LNCaP clone FGC (cell line): ENCODE measurements around the gene ERICH2.
"Not testable (repeated sequence)": the region's sequence is repeated elsewhere in the genome, so short reads cannot be mapped to it uniquely, and the experiment has no call there.

Source experiments
- DNase-seq: peaks from one replicate; pipeline ENCODE4 v3.0.0-alpha.2; 2011; ENCODE audit warnings: low read depth
- H3K4me3 ChIP-seq: 2 replicates; pipeline ENCODE4 v1.5.1; 2011; ENCODE audit warnings: mild to moderate bottlenecking, low read depth, low read length, control low read depth
- CTCF ChIP-seq: IDR thresholded peaks from 2 replicates; pipeline ENCODE4 v1.5.1; 2012; ENCODE audit warnings: mild to moderate bottlenecking; ENCODE audit not compliant: control insufficient read depth, insufficient read depth; ENCODE audit errors: extremely low read depth

ERICH2 gene

GRCh38 chr2:170770008-170770605, at the start of gene ERICH2:
Gene ERICH2 (plus strand): TSS chr2:170770378. CDS start chr2:170770682, 304 bp downstream.
- peak; percentile 25; the same call in 1 of the 2 replicates for TF ChIP-seq CTCF
- H3K4me3 ChIP-seq, result peak within 1 kb of the TSS; percentile 55
- no peak for DNase-seq

DNA sequence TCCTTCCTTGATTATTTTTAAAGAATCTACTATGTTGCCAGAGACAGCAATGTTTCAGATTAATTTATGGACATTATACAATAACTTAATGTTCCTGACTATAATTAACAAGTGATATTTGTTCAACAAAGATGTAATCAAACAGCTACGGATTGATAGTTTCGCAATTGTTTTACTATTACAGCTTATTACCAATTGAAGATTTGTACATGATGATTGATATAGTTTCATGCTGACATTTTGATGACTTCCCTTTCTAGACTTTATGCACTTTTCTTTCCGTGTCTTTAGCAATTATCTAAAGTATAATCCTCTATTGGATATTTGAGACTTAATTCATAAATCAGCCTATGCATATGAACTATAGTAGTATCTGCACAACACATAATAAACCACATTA, 48.5 kb upstream of the ERICH2 start:
- TF ChIP-seq CTCF, result no peak
- DNase-seq, result no peak
- H3K4me3 ChIP-seq, result no peak overlapping the region

- no peak for DNase-seq
- no peak for TF ChIP-seq CTCF
- no peak overlapping the region for H3K4me3 ChIP-seq
These were observed 47.9 kb upstream of the ERICH2 start for GRCh38 chr2:170722301-170722700.

DNA sequence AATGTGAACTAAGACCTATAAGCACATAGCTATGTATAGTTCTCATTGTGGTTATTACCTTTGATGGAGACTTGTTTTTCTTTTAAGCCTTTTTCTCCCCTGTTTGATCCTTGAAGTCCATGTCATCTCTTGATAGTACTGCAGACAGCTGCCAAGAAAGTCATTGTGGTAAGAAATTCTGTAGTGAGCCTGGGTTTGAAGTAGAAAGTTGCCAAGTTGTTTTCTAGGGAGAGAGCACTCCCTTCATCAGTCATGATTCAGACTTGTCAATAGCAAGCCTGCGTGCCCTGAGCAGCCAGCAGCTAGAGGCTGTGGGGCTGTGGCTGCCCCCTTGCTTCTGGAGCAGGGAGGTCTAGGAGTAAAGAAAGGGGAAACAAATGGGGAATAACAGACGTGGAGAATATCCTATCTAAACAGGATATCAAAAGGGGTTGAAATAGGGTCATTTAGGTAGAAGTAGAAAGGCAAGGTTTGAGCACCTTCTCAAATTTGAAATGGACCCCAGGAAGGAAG, 46.7 kb upstream of the ERICH2 start:
- H3K4me3 ChIP-seq, result no peak overlapping the region
- no peak for DNase-seq
- no peak for TF ChIP-seq CTCF

DNA sequence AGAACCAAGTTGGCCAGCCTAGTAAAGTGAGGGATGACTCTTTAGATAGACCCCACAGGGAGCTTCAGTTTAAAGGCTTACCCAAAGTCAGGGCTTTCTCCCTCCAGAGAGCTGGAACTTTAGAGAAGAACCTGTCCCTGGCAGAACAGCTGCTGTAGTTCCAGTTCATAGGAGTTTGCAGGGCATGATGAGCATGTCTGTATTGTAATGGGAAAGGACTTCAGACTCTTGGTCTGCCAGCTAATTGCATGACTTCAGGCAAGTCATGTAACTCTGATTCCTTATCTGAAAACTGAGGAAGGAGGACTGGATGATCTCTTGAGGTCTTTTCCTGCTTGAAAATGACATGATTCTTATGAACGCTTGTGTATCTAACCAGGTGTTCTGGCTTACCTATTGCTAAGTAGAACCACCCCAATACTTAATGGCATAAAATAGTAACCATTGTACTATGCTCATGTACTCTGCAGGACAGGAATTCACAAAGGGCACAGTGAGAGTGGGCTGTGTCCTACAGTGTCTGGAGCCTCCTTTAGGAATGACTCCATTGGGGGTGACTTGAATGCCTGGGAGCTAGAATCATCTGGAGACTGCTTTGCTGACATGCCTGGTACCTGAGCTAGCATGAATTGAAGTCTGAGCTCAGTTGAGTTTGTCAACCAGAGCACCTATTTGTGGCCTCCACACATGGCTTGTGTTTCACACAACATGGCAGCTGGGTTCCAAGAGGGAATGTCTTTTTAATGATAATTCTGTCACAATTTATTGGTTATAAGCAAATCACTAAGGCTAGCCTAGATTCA, 36.2 kb upstream of the ERICH2 start:
- no peak overlapping the region for H3K4me3 ChIP-seq
- DNase-seq, result no peak

GRCh38 chr2:170734601-170735000, 35.6 kb upstream of the ERICH2 start:
- H3K4me3 ChIP-seq, DNase-seq: not testable (repeated sequence)

More for the DNA sequence above, 36.2 kb upstream of the ERICH2 start:
- TF ChIP-seq CTCF, result no peak

DNA sequence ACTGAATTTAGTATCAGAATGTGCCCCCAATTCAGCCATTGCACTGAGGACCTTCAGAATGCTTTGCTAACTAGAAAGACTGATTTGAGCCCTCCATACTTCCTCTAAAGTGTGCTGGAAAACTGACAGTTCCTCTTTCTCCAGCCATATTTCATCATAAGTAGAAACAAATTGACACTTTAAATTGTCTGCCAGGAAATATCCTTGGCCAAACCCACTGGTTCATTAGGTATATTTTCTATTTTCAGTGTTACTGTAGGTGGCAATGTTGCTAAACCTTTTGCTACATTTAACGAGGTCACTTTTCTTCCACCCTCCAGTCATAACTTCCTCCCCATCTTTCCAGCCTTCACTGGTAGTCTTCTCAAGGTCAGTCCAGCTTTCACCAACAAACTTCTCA, 33.5 kb upstream of the ERICH2 start:
- DNase-seq, result no peak
- TF ChIP-seq CTCF, result peak; percentile 25; the same call in 1 of the 2 replicates
- H3K4me3 ChIP-seq, result no peak overlapping the region
